HEK293 (cell line): Measurements from ENCODE around the gene B4GALT3.
A peak's percentile ranks its signal among the peaks of the same experiment; 100 is the strongest.

Experiments
- CTCF ChIA-PET: fragments of 350-600 bp; formaldehyde crosslinking; extraction: SDS; loops from one replicate; lab custom pipeline; 2021; ENCODE audit warnings: antibody characterized with exemption; lab: Yijun Ruan, JAX
- POLR2A ChIA-PET: fragments of 300-600 bp; formaldehyde crosslinking; extraction: SDS; loops from one replicate; lab custom pipeline; 2020; ENCODE audit warnings: antibody characterized with exemption, inconsistent platforms; lab: Yijun Ruan, JAX
- H3K27ac ChIP-seq: fragments of 200-500 bp; sonication (Bioruptor generic); 2 replicates; pipeline ENCODE4 v1.5.1; 2014; ENCODE audit warnings: low read depth, low read length, control low read depth, inconsistent platforms; ENCODE audit errors: extremely low read depth
- H3K36me3 ChIP-seq, 2 experiments: fragments of 200-500 bp in 1 of 2; sonication (Bioruptor generic) in 1 of 2; 1 replicate in 1 of 2; 2 replicates in 1 of 2; pipeline ENCODE4 v1.5.1; 2014 to 2017; ENCODE audit warnings: inconsistent platforms in 2 of 2, low read length in 2 of 2; ENCODE audit not compliant: control insufficient read depth in 2 of 2, insufficient read depth in 1 of 2
- H3K4me1 ChIP-seq: fragments of 200-500 bp; sonication (Bioruptor generic); 2 replicates; pipeline ENCODE4 v1.5.1; 2014; ENCODE audit warnings: mild to moderate bottlenecking, low read length, inconsistent platforms; ENCODE audit not compliant: control insufficient read depth, insufficient read depth
- H3K4me3 ChIP-seq: 2 replicates; pipeline ENCODE4 v1.5.1; 2011; ENCODE audit warnings: low read depth, mild to moderate bottlenecking, control low read depth, low read length, moderate library complexity
- H3K9me3 ChIP-seq: fragments of 200-500 bp; sonication (Bioruptor generic); 2 replicates; pipeline ENCODE4 v1.5.1; 2014; ENCODE audit warnings: low read depth, low read length, inconsistent platforms; ENCODE audit not compliant: control insufficient read depth, insufficient read depth
- AEBP2 ChIP-seq: fragments of 450-650 bp; formaldehyde crosslinking; IDR thresholded peaks from 2 replicates; pipeline ENCODE4 v1.5.1; 2016; ENCODE audit warnings: missing biosample characterization, missing genetic modification characterization, borderline replicate concordance
- GLI2 ChIP-seq: fragments of 450-650 bp; formaldehyde crosslinking; IDR thresholded peaks from 2 replicates; pipeline ENCODE4; 2017; ENCODE audit warnings: missing biosample characterization, missing genetic modification characterization, low read depth, borderline replicate concordance
- KLF7 ChIP-seq: fragments of 450-650 bp; formaldehyde crosslinking; IDR thresholded peaks from 2 replicates; pipeline ENCODE4 v1.5.1; 2016; ENCODE audit warnings: missing biosample characterization, missing genetic modification characterization, borderline replicate concordance
- MEIS1 ChIP-seq: sonication (generic); formaldehyde crosslinking; IDR thresholded peaks from 2 replicates; pipeline ENCODE4 v1.8.1; 2022; ENCODE audit warnings: missing genetic modification reagents, mild to moderate bottlenecking, borderline replicate concordance
- MYNN ChIP-seq: fragments of 450-650 bp; formaldehyde crosslinking; IDR thresholded peaks from 2 replicates; pipeline ENCODE4 v1.5.1; 2016; ENCODE audit warnings: missing biosample characterization, missing genetic modification characterization, borderline replicate concordance
- PRDM10 ChIP-seq: fragments of 450-650 bp; formaldehyde crosslinking; IDR thresholded peaks from 2 replicates; pipeline ENCODE4 v1.5.1; 2016; ENCODE audit warnings: missing biosample characterization, missing genetic modification characterization
- ZNF112 ChIP-seq: fragments of 450-650 bp; formaldehyde crosslinking; IDR thresholded peaks from 2 replicates; pipeline ENCODE4 v1.5.0; 2017; ENCODE audit warnings: missing biosample characterization, missing genetic modification characterization
- ZNF121 ChIP-seq: fragments of 450-650 bp; formaldehyde crosslinking; IDR thresholded peaks from 2 replicates; pipeline ENCODE4 v1.5.1; 2016; ENCODE audit warnings: missing biosample characterization, missing genetic modification characterization
- ZNF175 ChIP-seq: fragments of 450-650 bp; formaldehyde crosslinking; IDR thresholded peaks from 2 replicates; pipeline ENCODE4 v1.5.1; 2016; ENCODE audit warnings: missing biosample characterization, missing genetic modification characterization
- ZNF324 ChIP-seq: fragments of 450-650 bp; formaldehyde crosslinking; IDR thresholded peaks from 2 replicates; pipeline ENCODE4 v1.5.1; 2016; ENCODE audit warnings: missing biosample characterization, missing genetic modification characterization
- ZNF350 ChIP-seq: fragments of 450-650 bp; formaldehyde crosslinking; IDR thresholded peaks from 2 replicates; pipeline ENCODE4 v1.5.0; 2017; ENCODE audit warnings: missing biosample characterization, mild to moderate bottlenecking, missing genetic modification characterization
- ZNF394 ChIP-seq: fragments of 450-650 bp; formaldehyde crosslinking; IDR thresholded peaks from 2 replicates; pipeline ENCODE4 v1.5.1; 2016; ENCODE audit warnings: missing biosample characterization, missing genetic modification characterization, mild to moderate bottlenecking, moderate library complexity, borderline replicate concordance
- ZNF529 ChIP-seq: fragments of 450-650 bp; formaldehyde crosslinking; IDR thresholded peaks from 2 replicates; pipeline ENCODE4 v1.5.1; 2017; ENCODE audit warnings: missing genetic modification characterization, missing biosample characterization; ENCODE audit not compliant: insufficient replicate concordance
- ZNF610 ChIP-seq: fragments of 450-650 bp; formaldehyde crosslinking; IDR thresholded peaks from 2 replicates; pipeline ENCODE4 v1.5.1; 2016; ENCODE audit warnings: missing biosample characterization, missing genetic modification characterization, borderline replicate concordance
- ZNF624 ChIP-seq: fragments of 450-650 bp; formaldehyde crosslinking; IDR thresholded peaks from 2 replicates; pipeline ENCODE4 v1.5.1; 2017; ENCODE audit warnings: missing biosample characterization, missing genetic modification characterization
- ZNF747 ChIP-seq: fragments of 450-650 bp; formaldehyde crosslinking; IDR thresholded peaks from 2 replicates; pipeline ENCODE4 v1.5.1; 2016; ENCODE audit warnings: missing biosample characterization, missing genetic modification characterization
- ZNF76 ChIP-seq: fragments of 450-650 bp; formaldehyde crosslinking; IDR thresholded peaks from 2 replicates; pipeline ENCODE4; 2016; ENCODE audit warnings: low read depth, missing biosample characterization, missing genetic modification characterization, borderline replicate concordance
- ZNF830 ChIP-seq: fragments of 450-650 bp; IDR thresholded peaks from 2 replicates; pipeline ENCODE4 v1.5.0; 2018; ENCODE audit warnings: missing biosample characterization, missing genetic modification characterization, low read depth, mild to moderate bottlenecking, moderate library complexity
- ZSCAN18 ChIP-seq: fragments of 450-650 bp; formaldehyde crosslinking; IDR thresholded peaks from 2 replicates; pipeline ENCODE4 v1.5.1; 2016; ENCODE audit warnings: missing biosample characterization, missing genetic modification characterization
- TF ChIP-seq, protein P1 (sequence below): fragments of 450-650 bp; formaldehyde crosslinking; IDR thresholded peaks from 2 replicates; pipeline ENCODE4 v1.5.1; 2017; ENCODE audit warnings: missing biosample characterization, missing genetic modification characterization

B4GALT3 gene

GRCh38 chr1:161226320-161226711, 49.0 kb upstream of the B4GALT3 start (continued):
- TF ChIP-seq ZNF121 = no peak
- no peak for TF ChIP-seq ZNF112 (tag by site-specific recombination)
- TF ChIP-seq ZNF350 (tag by site-specific recombination) = no peak
- no peak for TF ChIP-seq ZNF624 (tag by site-specific recombination)
- no peak for TF ChIP-seq GLI2 (tag by site-specific recombination)
- TF ChIP-seq MYNN (tag by site-specific recombination) = no peak
- TF ChIP-seq ZNF830 (tag by site-specific recombination) = no peak
- no peak for TF ChIP-seq ZNF324 (tag by site-specific recombination)
- TF ChIP-seq KLF7 (tag by site-specific recombination) = no peak
- no peak for TF ChIP-seq AEBP2 (tag by site-specific recombination)

DNA sequence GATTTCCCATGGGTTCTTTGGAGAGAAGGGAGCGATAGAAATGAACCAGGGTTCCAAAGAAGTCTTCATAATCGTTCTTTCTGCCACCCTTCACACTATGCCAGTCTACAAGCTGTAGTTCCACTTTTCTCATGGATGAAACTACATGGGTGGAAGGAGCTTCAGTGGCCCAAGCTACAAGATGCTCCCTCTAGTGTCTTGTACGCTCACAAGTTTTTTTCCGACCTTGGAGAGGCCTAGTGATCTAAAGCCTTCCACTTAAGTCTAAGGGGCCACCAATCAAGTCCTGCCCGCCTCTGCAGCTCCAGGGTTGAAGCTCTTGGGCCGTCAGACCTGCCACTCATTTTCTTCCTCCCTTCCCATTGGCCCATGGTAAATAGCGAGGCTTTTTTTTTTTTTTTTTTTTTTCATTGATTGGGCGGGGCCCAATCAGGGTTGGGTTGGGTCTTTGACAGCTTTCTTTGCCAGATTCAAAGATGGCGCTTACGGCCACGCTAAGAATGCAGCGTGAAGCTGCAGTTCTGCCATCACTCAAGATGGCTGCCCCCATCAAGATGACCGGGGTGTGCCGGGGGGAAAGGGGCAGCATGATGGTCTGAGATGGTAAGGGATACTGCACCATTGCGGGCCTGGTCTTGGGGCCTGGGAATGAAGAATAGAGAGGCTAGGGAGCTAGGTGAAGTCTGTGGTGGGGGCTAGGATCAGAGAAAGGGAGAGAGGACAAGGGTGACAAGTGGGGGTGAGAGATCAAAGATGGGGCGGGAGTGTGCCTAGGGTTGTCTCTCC, 48.4 kb upstream of the B4GALT3 start, which contains the start of gene TOMM40L:
TSS of gene TOMM40L (plus strand) at position 527 of the 786 bp plus-strand sequence. CDS start 430 bp downstream, outside the sequence.
- H3K27ac ChIP-seq = peak within 1 kb of the TSS; percentile 26; the same call in 1 of the 2 replicates
- ChIA-PET POLR2A (interaction anchor here (0.6 to 1.7 kb wide), 19 partner anchors 10 to 205 kb away, joined by 3 to 22 read pairs (median 5); partner anchors contain the start of genes ADAMTS4, B4GALT3, DEDD and F11R), CTCF (interaction anchor here (0.6 to 9.7 kb wide), 34 partner anchors 9 to 216 kb away, joined by 3 to 146 read pairs (median 7); partner anchors contain the start of genes FCER1G, NDUFS2, NR1I3 and PCP4L1)
- H3K36me3 ChIP-seq = peaks cover 0 to 29% of the 10 kb centered on the region in 2 experiments; a peak in 1 of 3 replicates
- no peaks in the 10 kb centered on the region for H3K9me3 ChIP-seq
- peak within 1 kb of the TSS; percentile 84 for H3K4me3 ChIP-seq
- H3K4me1 ChIP-seq = peaks cover 4% of the 10 kb centered on the region; the same call in 1 of the 2 replicates
- peak; percentile 62 for TF ChIP-seq PRDM10
- TF ChIP-seq ZNF175 (tag by site-specific recombination) = no peak
- peak; percentile 62; the same call in 1 of the 2 replicates for TF ChIP-seq ZSCAN18 (tag by site-specific recombination)
- no peak for TF ChIP-seq AEBP2 (tag by site-specific recombination)
- TF ChIP-seq ZNF350 (tag by site-specific recombination) = no peak
- no peak for TF ChIP-seq ZNF529 (tag by site-specific recombination)
- TF ChIP-seq, protein P1, sequence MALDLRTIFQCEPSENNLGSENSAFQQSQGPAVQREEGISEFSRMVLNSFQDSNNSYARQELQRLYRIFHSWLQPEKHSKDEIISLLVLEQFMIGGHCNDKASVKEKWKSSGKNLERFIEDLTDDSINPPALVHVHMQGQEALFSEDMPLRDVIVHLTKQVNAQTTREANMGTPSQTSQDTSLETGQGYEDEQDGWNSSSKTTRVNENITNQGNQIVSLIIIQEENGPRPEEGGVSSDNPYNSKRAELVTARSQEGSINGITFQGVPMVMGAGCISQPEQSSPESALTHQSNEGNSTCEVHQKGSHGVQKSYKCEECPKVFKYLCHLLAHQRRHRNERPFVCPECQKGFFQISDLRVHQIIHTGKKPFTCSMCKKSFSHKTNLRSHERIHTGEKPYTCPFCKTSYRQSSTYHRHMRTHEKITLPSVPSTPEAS (tag by site-specific recombination) = 0 out of 2 replicates have a peak, but pooled peaks have one; percentile 29
- peak; percentile 92 for TF ChIP-seq ZNF76
- TF ChIP-seq MEIS1 (CRISPR knock-in tag) = no peak
- no peak for TF ChIP-seq ZNF747 (tag by site-specific recombination)
- peak; percentile 6 for TF ChIP-seq ZNF394 (tag by site-specific recombination)
- no peak; the same call in 1 of the 2 replicates for TF ChIP-seq ZNF610 (tag by site-specific recombination)
